GM21825 (cell line): ENCODE results near the gene MICAL2.

ENCODE experiments used
- ATAC-seq: cut with Tn5 transposase; IDR thresholded peaks from one replicate; pipeline ENCODE4 v1.9.1; 2021; ENCODE audit warnings: mild to moderate bottlenecking, moderate library complexity; ENCODE audit not compliant: unreplicated experiment

The MICAL2 gene

GRCh38 chr11:12281571-12282478, 171.4 kb downstream of the MICAL2 start:
- no peak for ATAC-seq

- no peak for ATAC-seq
Measured at GRCh38 chr11:12282676-12283075, 172.3 kb downstream of the MICAL2 start.

- no peak for ATAC-seq
Measured at GRCh38 chr11:12284316-12285050, 174.1 kb downstream of the MICAL2 start.

- no peak for ATAC-seq
Measured at GRCh38 chr11:12285106-12285505, 174.7 kb downstream of the MICAL2 start.

GRCh38 chr11:12285811-12286222, 175.4 kb downstream of the MICAL2 start:
- ATAC-seq: no peak

GRCh38 chr11:12286606-12287005, 176.2 kb downstream of the MICAL2 start:
- ATAC-seq: no peak

- ATAC-seq: no peak
Measured at GRCh38 chr11:12287009-12287373, 176.6 kb downstream of the MICAL2 start.

- ATAC-seq: no peak
Measured at GRCh38 chr11:12287374-12288211, 177.2 kb downstream of the MICAL2 start.

GRCh38 chr11:12288212-12288930, 178.0 kb downstream of the MICAL2 start:
- no peak for ATAC-seq

- ATAC-seq: no peak
Measured at GRCh38 chr11:12288931-12289666, 178.7 kb downstream of the MICAL2 start.

- no peak for ATAC-seq
Measured at GRCh38 chr11:12289667-12290476, 179.5 kb downstream of the MICAL2 start.

- no peak for ATAC-seq
Measured at GRCh38 chr11:12290477-12290922, 180.1 kb downstream of the MICAL2 start.

- ATAC-seq: no peak
Measured at GRCh38 chr11:12291313-12291712, 180.9 kb downstream of the MICAL2 start.

GRCh38 chr11:12291766-12292165, 181.4 kb downstream of the MICAL2 start:
- ATAC-seq: no peak

- no peak for ATAC-seq
Measured at GRCh38 chr11:12292766-12293165, 182.4 kb downstream of the MICAL2 start.

- no peak for ATAC-seq
Measured at GRCh38 chr11:12293486-12293885, 183.1 kb downstream of the MICAL2 start.

GRCh38 chr11:12294613-12295012, 184.2 kb downstream of the MICAL2 start:
- ATAC-seq: no peak

- no peak for ATAC-seq
Measured at GRCh38 chr11:12295943-12296342, 185.6 kb downstream of the MICAL2 start.

- ATAC-seq: no peak
Measured at GRCh38 chr11:12298610-12299009, 188.2 kb downstream of the MICAL2 start.
